Measurements from ENCODE around the gene TACC2.

- TF ChIP-seq CTCF (IDR thresholded peaks at IDR 0.05) (no peak), EP300 (IDR thresholded peaks at IDR 0.05) (no peak)
Observed at GRCh38 chr10:122301055-122301810, 312.3 kb downstream of the TACC2 start.
